HepG2 (cell line): ENCODE measurements around the gene BABAM1. TPM values are rescaled to one million over a fixed set of nuclear protein-coding genes. Genes with fewer than 3 reads are reported as not detected.
A peak's percentile ranks its signal among the peaks of the same experiment; 100 is the strongest.

Source experiments
- E2F5 ChIP-seq: sonication (generic); formaldehyde crosslinking; conservative IDR thresholded peaks from 2 replicates; pipeline ENCODE4 v1.4.0; 2020; ENCODE audit warnings: missing genetic modification reagents
- FOXO1 ChIP-seq: sonication (generic); formaldehyde crosslinking; IDR thresholded peaks from 2 replicates; pipeline ENCODE4 v1.4.0; 2020; ENCODE audit warnings: missing genetic modification reagents
- GTF2F1 ChIP-seq: fragments of 150-350 bp; IDR thresholded peaks from 2 replicates; pipeline ENCODE4 v1.6.1; 2014; ENCODE audit warnings: low read length
- HOXA3 ChIP-seq: sonication (generic); formaldehyde crosslinking; IDR thresholded peaks from 2 replicates; pipeline ENCODE4 v1.5.0; 2020; ENCODE audit warnings: missing genetic modification reagents
- MAF1 ChIP-seq: sonication (generic); formaldehyde crosslinking; IDR thresholded peaks from 2 replicates; pipeline ENCODE4 v1.5.0; 2020; ENCODE audit warnings: missing genetic modification reagents, borderline replicate concordance
- NFYC ChIP-seq: IDR thresholded peaks from 2 replicates; pipeline ENCODE4 v1.6.1; 2016; ENCODE audit warnings: missing genetic modification reagents, missing compliant biosample characterization
- NONO ChIP-seq, 2 experiments: fragments of 450-650 bp in 1 of 2; sonication (generic) in 1 of 2; formaldehyde crosslinking in 1 of 2; IDR thresholded peaks in 1 of 2; conservative IDR thresholded peaks in 1 of 2; 2 replicates each; pipeline versions ENCODE4 v1.6.1 to v1.8.0; 2017 to 2022; ENCODE audit warnings: mild to moderate bottlenecking in 1 of 2, missing genetic modification reagents in 1 of 2, moderate library complexity in 1 of 2
- REPIN1 ChIP-seq: sonication (generic); formaldehyde crosslinking; IDR thresholded peaks from 2 replicates; pipeline ENCODE4 v1.8.0; 2022; ENCODE audit warnings: missing genetic modification reagents, low read depth, mild to moderate bottlenecking, borderline replicate concordance
- SSRP1 ChIP-seq: IDR thresholded peaks from 2 replicates; pipeline ENCODE4 v1.6.1; 2016; ENCODE audit warnings: control low read depth
- TEF ChIP-seq: sonication (generic); formaldehyde crosslinking; IDR thresholded peaks from 2 replicates; pipeline ENCODE4 v1.5.0; 2020; ENCODE audit warnings: missing genetic modification reagents
- TOPORS ChIP-seq: sonication (generic); formaldehyde crosslinking; IDR thresholded peaks from 2 replicates; pipeline ENCODE4 v1.8.0; 2023; ENCODE audit warnings: mild to moderate bottlenecking, missing genetic modification reagents
- WIZ ChIP-seq: sonication (generic); formaldehyde crosslinking; IDR thresholded peaks from 2 replicates; pipeline ENCODE4 v1.5.1; 2020; ENCODE audit warnings: mild to moderate bottlenecking, missing genetic modification reagents
- ZFY ChIP-seq: sonication (generic); formaldehyde crosslinking; IDR thresholded peaks from 2 replicates; pipeline ENCODE4 v1.4.0; 2020; ENCODE audit warnings: missing genetic modification reagents
- ZNF18 ChIP-seq: sonication (generic); formaldehyde crosslinking; IDR thresholded peaks from 2 replicates; pipeline ENCODE4 v1.8.0; 2022; ENCODE audit warnings: mild to moderate bottlenecking, missing genetic modification reagents; ENCODE audit not compliant: insufficient replicate concordance
- ZNF296 ChIP-seq: sonication (generic); formaldehyde crosslinking; conservative IDR thresholded peaks from 2 replicates; pipeline ENCODE4 v1.5.0; 2020; ENCODE audit warnings: mild to moderate bottlenecking, missing genetic modification reagents
- ZNF317 ChIP-seq: sonication (generic); formaldehyde crosslinking; IDR thresholded peaks from 2 replicates; pipeline ENCODE4 v1.5.0; 2020; ENCODE audit warnings: mild to moderate bottlenecking, missing genetic modification reagents
- ZNF331 ChIP-seq: sonication (generic); formaldehyde crosslinking; IDR thresholded peaks from 2 replicates; pipeline ENCODE4 v1.4.0; 2020; ENCODE audit warnings: missing genetic modification reagents
- ZNF547 ChIP-seq: sonication (generic); formaldehyde crosslinking; IDR thresholded peaks from 2 replicates; pipeline ENCODE4 v1.5.1; 2020; ENCODE audit warnings: mild to moderate bottlenecking, missing genetic modification reagents
- ZNF569 ChIP-seq: sonication (generic); formaldehyde crosslinking; IDR thresholded peaks from 2 replicates; pipeline ENCODE4 v1.5.0; 2020; ENCODE audit warnings: mild to moderate bottlenecking, missing genetic modification reagents, moderate library complexity, borderline replicate concordance
- ZNF574 ChIP-seq: sonication (generic); formaldehyde crosslinking; IDR thresholded peaks from 2 replicates; pipeline ENCODE4 v1.4.0; 2020; ENCODE audit warnings: missing genetic modification reagents
- ZNF703 ChIP-seq: sonication (generic); formaldehyde crosslinking; IDR thresholded peaks from 2 replicates; pipeline ENCODE4 v1.5.1; 2020; ENCODE audit warnings: missing genetic modification reagents, mild to moderate bottlenecking, moderate library complexity, borderline replicate concordance
- ZNF766 ChIP-seq: sonication (generic); formaldehyde crosslinking; IDR thresholded peaks from 2 replicates; pipeline ENCODE4 v1.5.0; 2020; ENCODE audit warnings: missing genetic modification reagents, borderline replicate concordance
- ZNF775 ChIP-seq: sonication (generic); formaldehyde crosslinking; IDR thresholded peaks from 2 replicates; pipeline ENCODE4 v1.4.0; 2020; ENCODE audit warnings: missing genetic modification reagents, mild to moderate bottlenecking, moderate library complexity, borderline replicate concordance
- ZNF879 ChIP-seq: sonication (generic); formaldehyde crosslinking; IDR thresholded peaks from 2 replicates; pipeline ENCODE4 v1.8.1; 2023; ENCODE audit warnings: missing genetic modification reagents
- polyA plus RNA-seq, 8 experiments: library from polyadenylated mRNA; depleted of rRNA in 3 of 8; stranded (reverse) in 7 of 8; unstranded in 1 of 8; fragments of >200 nt; fragmentation: Illumina TruSeq in 4 of 8; extraction: Trizol in 4 of 8; gene quantifications; 2 replicates each; pipeline versions ENCODE4 v1.2.1 to v1.2.3, GENCODE V29; 2011 to 2016; ENCODE audit warnings: low read depth in 4 of 8, missing spikeins in 1 of 8, mixed read lengths in 1 of 8; ENCODE audit not compliant: insufficient read depth in 1 of 8
- total RNA-seq, 5 experiments: library from RNA; depleted of rRNA; stranded (reverse); fragments of >200 nt; fragmentation: Illumina TruSeq; extraction: Trizol; gene quantifications; 2 replicates each; pipeline ENCODE4 v1.2.3, GENCODE V29; 2016; ENCODE audit warnings: low read depth in 1 of 5

The BABAM1 gene
- total and polyA plus RNA-seq, 2 of the 13 experiments (the other 11 are each of a cell fraction or from before 2014, with no cell fraction given) = 70.0 to 82.0 TPM

GRCh38 chr19:17226002-17226933 lies 41.0 kb upstream of the BABAM1 start, which contains the start of gene OCEL1 (continued):
- TF ChIP-seq FOXO1 = 0 out of 2 replicates have a peak, but pooled peaks have one; percentile 43
- TF ChIP-seq ZNF296 = peak; percentile 83
- TF ChIP-seq TOPORS = no peak
- peak; percentile 85 for TF ChIP-seq ZFY
- TF ChIP-seq ZNF317 (CRISPR knock-in tag) = peak; percentile 34; the same call in 1 of the 2 replicates
- peak; percentile 71 for TF ChIP-seq NFYC (CRISPR knock-in tag)
- TF ChIP-seq GTF2F1 = no peak
- TF ChIP-seq ZNF18 (CRISPR knock-in tag) = no peak
- 0 out of 2 replicates have a peak, but pooled peaks have one; percentile 45 for TF ChIP-seq WIZ (CRISPR knock-in tag)
- no peak for TF ChIP-seq SSRP1 (CRISPR knock-in tag)
- TF ChIP-seq ZNF331 (CRISPR knock-in tag) = no peak
- TF ChIP-seq E2F5 (CRISPR knock-in tag) = no peak
- TF ChIP-seq ZNF703 (CRISPR knock-in tag) = 0 out of 2 replicates have a peak, but pooled peaks have one; percentile 61
- 0 out of 2 replicates have a peak, but pooled peaks have one; percentile 20 for TF ChIP-seq MAF1
- TF ChIP-seq TEF (CRISPR knock-in tag) = no peak
- TF ChIP-seq ZNF569 (CRISPR knock-in tag) = no peak
- no peak for TF ChIP-seq ZNF879 (CRISPR knock-in tag)
- TF ChIP-seq ZNF766 (CRISPR knock-in tag) = peak; percentile 83; the same call in 1 of the 2 replicates
- TF ChIP-seq REPIN1 (CRISPR knock-in tag) = no peak
- TF ChIP-seq HOXA3 (CRISPR knock-in tag) = peak; percentile 80
- TF ChIP-seq ZNF547 = no peak; the same call in 1 of the 2 replicates
- TF ChIP-seq NONO (IDR thresholded peaks at IDR 0.05) = no peak
- peak; percentile 89 for TF ChIP-seq NONO (CRISPR knock-in tag; conservative IDR thresholded peaks at IDR 0.05)
- no peak; the same call in 1 of the 2 replicates for TF ChIP-seq ZNF574 (CRISPR knock-in tag)
- no peak for TF ChIP-seq ZNF775 (CRISPR knock-in tag)
